IPS-NIHi11 (cell line): ENCODE results near the gene NARS2.
A peak's percentile ranks its signal among the peaks of the same experiment; 100 is the strongest.

Experiments
- DNase-seq: peaks from one replicate; pipeline ENCODE4 v3.0.0; 2012; ENCODE audit warnings: mixed read lengths, low spot score

NARS2 gene

DNA sequence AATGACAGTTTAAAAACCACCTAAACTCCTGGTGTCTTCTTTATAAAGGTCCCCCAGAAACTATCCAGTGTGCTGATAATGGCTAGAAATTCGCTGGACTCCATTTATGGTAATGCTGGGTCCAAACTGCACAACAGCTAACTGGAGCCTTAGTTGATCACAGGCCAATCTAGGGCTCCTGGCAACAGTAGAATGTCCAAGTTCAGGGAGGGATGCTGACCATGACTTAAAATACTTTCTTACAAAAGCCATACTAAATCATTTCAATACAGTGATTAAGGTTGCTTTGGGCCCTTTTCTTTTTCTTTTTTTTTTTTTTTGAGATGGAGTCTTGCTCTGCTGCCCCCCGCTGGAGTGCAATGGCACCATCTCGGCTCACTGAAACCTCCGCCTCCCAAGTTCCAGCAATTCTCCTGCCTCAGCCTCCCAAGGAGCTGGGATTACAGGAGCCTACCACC lies 142.6 kb downstream of the NARS2 start:
- DNase-seq, result no peak

DNA sequence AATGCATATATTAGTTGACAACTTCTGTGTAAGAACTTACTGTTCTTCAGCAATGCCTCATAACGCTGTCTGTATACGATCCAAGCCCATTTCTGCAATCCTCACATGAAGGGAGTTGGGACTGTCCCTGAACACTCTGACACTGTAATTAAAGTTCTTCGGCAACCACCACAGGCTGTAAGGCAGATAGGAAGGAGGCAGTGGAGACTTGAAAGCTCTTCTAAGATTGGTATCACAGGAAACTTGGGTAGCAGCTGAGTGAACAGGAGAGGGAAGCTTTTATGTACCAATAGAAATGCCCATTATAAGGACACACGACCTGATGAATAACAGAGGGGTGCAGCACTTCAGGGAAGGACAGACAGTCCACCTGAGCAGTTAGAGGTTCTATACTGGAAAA lies 145.0 kb downstream of the NARS2 start:
- DNase-seq, result no peak

DNA sequence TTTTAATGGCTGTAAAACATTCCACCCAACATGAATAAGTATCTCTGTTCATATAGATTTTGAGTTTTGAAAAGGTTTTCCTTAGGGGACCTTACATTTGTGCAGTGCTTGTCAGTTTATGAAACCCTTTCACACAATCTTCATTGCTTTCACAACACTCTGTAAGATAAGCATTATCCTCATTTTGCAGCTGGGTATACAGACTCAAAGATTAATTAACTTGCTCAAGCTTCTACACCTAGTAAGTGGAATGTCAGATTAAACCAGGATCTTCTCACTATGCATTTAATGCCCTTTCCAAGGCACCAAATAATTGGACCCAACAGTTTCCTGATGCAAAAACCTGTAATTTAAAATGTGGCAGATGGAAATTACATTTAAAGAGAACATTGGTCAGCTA lies 145.5 kb downstream of the NARS2 start:
- DNase-seq, result no peak

DNA sequence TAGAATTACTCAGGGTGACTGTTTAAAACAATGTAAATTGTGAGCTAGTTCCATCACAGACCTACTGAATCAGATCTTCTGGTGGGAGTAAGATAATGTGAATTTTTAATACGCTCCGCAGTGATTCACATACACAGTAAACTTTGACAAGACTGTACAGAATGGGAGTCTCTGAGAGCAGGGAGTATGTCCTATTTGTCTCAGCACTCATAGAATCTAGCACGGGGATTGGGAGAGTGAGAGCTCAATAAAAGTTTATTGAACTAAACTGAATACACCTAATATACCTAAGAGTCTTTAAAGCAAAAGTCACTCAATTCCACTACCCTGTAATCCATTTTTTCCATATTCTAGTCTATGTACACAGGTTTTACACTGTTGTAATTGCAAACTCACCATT lies 145.9 kb downstream of the NARS2 start:
- DNase-seq, result no peak

DNA sequence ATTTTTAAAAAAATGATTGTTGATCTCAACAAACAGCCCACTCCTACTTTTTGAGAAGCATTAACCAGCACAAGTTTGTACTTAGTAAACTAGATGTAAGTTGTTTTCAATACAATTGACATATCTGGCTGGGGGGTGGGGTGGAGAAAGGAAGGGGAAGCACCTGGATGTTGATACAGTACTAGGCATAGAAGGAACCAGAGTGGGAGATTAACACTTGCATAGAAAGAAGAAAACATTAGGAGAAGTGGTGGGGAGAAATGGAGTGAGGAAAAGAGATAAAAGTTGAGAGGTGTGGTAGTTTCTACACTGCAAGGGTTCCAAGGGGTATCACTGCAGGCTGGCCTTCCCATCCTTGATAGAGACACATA lies 146.4 kb downstream of the NARS2 start:
- DNase-seq, result no peak

DNA sequence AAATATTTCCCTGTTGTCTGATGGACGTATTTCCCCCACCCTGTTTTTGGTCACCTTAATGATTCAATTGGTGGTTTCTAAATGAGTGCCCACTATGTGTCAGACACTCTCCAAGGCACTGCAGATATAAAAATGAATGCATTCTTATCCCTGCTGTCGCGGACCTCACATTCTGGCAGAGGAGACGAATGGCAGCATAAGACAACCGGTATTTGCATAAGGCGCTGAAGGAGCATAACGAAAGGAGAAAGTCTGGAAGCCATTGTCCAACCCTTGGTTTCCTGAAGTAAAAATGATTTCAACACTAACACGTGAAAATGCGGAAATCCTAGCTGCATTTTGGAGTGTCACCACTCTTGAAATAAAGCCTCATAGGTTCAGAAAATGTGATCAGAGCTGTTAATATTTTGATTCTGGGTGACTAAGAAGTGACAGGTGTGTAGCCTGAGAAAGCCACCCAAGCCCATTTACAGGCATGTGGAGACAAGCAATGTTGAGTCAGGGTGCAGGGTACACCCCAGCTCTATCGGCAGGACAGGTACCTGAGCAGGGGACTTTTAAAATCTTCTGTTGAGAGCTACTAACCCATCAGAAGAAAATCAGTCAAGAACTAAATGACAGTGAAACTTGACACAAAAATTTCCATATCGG lies 146.9 kb downstream of the NARS2 start:
- no peak for DNase-seq

DNA sequence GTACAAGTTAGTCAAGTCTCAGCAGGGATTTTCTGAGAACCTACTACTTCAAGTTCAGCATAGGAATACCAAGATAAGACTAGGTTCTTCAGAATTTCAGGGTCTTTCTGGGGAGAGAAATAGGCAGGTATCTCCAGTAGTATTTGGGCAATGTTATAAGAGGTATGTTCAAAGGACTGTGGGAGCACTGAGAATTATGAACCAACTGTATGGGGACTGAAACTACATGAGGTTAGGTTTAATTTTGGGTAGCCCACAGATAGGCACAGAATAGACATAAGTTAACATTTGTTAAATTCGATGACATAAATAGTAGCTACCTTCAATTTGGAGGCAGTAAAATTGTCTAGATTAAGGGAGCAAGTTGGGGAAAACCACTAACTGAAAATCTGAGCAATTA lies 147.8 kb downstream of the NARS2 start:
- DNase-seq, result no peak

DNA sequence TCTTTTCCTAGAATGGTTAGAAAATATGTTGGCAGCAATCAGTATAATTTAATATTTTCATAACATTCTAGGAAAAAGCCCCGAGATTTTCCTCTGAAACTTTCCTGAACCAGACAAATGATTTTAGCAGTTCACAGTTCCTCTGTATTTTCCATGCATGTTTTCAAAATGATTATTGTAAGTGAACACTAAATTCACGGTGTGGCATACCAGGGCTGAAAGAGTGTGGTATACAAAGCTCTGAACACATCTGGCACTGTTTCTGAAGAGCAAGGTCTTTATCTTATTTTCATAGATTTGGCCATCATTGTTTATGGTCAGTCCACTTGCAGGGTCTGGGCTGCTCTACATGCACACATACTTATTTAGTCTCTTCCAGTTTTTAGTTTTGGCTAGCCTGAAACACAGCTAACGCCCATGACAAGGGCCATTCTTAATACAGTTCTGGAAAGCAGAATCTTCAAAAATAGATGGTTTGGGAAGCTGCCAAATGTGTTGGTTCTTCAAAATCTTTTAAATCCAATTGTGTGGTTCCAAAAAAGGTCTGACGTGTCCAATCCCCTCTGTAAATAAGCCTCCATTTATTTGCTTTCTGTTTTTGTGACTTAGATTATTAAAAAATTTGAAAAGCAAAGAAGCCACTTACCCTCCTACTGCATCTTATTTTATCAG lies 149.1 kb downstream of the NARS2 start:
- no peak for DNase-seq

DNA sequence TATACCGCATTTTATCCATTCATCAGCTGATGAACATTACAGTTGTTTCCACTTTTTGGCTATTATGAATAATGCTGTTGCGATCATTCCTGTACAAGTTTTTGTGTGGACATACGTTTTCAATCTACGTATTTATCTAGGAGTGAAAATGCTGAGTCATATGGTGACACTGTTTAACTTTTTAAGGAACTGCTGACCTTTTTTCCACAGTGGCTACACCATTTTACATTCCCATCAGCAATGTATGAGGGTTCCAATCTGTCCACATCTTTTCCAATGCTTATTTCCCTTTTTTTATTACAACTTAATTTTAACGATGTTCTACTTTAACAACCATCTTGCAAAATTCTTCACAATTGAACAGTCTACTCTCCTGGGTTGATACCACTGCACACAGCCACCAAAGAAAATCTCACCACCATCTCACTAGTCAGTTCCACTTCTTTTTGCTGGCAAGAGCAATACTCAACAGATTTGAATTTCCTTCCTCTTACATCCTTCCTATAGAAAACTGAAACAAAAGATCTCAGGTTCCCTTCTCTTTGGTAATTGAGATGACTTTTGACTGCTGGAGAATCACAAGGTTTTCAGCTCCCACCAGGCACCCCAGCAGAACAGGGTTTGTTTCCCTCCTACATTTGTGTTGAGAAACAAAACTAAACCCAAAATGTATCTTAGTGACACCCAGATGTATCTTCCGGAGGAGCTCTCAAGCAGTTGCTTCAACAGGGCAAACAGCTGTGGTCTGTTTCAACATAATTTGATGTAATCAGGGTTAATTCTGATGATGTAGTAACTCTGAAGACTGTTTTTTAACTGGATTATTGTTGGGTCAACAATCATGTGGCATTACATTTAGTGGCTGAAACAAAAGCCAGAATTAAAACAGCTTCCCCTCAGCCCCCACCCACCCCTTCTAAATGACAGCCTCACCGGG lies 150.1 kb downstream of the NARS2 start:
- DNase-seq, result no peak

DNA sequence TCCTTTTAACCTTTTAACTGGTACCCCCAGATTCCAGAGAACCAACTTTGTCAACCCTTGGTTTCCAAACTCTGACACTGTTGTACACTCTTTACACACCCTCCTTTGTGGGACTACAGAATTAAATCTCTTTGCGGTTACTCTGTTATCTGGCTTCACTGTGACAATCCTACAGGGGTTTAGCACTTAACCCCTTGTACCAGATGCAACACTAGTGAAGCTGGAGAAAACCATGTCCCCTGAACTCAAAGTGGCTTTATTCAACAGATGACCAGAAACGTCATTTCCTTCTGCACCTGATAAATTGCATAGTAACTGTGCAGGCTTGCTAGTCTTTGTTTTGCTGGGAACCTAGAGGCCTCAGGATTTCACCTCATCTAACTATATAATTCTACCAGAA lies 151.4 kb downstream of the NARS2 start:
- no peak for DNase-seq

DNA sequence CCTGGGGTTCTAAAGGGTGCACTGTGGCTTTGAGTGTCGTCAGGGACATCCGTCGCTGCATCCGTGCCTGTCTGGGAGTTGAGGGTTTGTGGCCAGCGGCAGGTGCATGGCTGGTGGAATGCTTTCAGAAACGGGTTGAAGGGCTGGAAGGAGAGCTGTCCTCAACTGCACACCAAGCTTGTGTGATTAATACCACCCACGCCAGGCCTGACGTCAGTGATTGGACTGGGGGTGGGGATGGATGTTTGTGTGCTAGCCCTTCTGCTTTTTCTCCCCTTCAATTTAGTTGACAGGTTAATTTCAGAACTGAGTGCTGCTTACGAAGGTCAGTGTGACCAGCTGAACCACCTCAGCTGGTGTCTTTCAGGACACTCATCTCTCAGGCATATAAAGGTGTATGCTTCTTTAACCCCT lies 153.9 kb downstream of the NARS2 start:
- no peak for DNase-seq

DNA sequence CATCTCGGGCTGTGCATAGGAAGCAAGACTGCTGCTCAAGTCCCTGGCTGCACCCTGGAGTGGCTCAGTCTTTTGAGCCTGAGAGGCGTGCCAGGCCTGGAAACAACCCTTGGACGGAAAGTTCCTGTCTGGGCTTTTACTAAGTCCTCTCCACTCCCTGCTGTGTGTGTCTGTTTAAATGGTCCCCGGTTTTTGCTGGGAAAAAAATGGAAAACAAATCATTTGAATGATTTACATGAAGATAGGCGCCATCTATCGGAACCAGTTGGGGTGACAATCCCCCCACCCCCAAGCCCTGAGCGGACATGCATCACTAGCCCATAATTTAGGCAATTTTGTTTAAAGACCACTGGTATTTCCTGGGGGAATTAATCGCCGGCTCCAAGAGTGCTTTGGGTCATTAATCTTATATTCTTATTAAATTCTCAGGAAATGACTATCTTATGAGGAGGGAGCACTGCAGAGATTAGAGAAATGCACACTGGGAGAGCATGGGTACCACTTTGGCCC lies 154.4 kb downstream of the NARS2 start:
- peak; percentile 40 for DNase-seq

DNA sequence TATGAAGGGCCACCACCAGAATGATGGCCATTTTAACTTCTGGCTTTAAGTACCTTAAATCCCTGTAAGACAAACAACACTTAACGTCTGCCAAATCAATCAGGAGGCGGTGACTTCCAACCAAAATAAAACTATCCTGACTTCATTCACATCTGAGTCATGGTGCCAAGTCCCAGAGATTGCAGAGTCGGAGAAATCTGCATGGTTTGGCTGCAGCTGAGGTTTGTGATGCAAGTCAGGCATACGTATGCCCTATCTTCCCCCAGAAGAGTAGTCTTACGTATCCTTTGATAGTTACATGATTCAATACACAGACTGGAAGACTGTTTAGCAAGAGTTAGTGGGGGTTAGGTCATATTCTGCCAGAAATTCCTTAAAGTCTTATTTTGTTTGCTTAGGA lies 155.3 kb downstream of the NARS2 start:
- no peak for DNase-seq

DNA sequence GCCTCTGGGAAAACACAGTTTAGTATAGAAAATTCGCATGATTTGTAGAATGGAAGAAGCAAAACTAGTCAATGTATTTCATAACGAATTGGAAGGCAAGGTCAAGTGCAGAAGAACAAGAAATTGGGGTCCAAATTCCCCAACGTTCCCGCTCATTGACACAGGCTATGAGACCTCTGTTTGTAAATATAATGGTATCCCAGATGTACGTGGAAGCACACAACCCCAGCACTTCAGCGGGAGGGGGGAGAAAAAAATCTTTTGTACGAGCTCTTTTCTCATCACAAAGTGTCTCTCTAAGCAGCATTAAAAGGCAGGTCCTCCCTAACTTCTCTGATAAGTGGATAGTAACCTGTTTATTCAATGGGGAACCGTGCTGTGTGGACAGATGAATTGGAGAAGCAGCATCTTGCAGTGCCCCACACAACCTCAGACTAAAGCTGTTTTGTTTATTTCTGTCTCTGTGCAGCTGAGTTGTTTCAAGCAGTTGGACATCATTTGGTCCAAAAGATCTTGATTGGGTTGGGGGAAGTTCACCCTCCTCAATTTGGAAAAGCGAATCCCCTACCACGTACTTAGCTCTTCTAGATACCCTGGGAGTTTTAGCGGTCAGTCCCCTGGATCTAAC lies 156.0 kb downstream of the NARS2 start:
- no peak for DNase-seq

DNA sequence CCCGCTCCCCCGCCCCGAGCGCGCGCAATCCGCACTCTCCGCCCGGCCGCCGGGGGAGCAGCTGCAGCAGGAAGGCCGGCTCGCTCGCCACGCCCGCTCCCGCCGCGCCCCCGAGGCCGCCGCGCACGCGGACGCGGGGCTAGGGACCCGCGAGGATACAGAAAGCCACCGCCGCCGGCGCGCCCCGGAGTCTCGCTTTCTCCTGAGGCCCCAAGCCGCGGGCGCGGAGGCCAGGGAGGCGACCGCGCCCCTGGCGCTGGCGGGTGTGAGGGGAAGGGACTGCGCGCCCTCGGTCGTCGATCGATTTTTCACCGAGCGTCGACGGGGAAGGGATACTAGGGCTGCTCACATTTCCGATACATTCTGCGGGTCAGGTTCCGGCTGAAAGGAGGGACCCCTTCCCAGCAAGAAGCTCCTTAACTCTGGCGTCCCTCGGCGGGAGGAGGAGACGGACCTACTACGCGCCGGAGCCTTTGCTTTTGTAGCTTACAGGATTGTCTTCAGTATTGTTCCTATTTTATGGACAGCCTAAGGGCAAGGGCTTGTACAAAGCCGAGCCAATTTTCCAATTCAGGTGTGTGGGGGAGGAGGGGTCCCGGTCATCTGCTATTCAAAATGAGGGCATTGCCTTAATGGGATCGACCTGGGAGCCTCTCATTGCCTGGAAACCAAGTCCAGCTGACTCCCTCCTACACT lies 156.6 kb downstream of the NARS2 start:
- DNase-seq, result peak; percentile 91

DNA sequence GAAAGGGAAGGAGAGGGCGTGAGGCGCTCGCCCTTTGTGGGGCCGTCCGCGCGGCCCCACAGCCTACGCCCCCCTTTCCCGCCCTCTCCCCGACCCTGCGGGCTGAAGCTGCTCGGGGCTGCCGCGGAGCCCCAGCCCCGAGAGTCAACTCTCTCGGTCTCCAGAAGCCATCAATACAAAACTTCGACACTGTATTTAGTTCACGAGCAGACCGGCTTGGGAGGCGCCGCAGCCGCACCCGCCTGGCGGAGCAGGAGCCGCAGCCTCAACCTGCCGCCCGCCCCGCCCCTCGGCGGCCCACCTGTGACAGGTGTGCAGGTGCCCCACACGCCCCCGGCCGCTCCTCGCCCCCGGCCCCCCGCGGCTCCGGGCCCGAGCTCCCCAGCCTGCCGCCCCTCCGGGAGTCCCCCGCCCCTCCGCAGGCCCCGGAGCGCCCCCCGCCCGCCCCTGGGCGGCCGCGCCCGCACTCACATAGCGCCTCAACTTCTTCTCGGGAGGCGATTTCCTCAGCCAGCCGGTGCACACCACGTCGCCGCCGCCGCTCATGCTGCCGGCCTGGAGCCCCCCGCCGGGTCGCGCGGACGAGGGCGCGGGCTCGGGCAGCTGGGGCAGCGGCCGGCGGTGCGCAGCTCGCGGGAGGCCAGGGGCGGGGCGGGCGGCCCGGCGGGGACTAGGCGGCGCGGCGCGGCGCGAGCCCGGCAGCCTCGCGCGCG lies 157.3 kb downstream of the NARS2 start, which contains the start of gene GAB2:
Gene GAB2, minus strand, starts transcription at position 646 of the 713 bp plus-strand sequence. Its CDS starts 100 bp downstream, at position 546.
- DNase-seq, result peak; percentile 35

DNA sequence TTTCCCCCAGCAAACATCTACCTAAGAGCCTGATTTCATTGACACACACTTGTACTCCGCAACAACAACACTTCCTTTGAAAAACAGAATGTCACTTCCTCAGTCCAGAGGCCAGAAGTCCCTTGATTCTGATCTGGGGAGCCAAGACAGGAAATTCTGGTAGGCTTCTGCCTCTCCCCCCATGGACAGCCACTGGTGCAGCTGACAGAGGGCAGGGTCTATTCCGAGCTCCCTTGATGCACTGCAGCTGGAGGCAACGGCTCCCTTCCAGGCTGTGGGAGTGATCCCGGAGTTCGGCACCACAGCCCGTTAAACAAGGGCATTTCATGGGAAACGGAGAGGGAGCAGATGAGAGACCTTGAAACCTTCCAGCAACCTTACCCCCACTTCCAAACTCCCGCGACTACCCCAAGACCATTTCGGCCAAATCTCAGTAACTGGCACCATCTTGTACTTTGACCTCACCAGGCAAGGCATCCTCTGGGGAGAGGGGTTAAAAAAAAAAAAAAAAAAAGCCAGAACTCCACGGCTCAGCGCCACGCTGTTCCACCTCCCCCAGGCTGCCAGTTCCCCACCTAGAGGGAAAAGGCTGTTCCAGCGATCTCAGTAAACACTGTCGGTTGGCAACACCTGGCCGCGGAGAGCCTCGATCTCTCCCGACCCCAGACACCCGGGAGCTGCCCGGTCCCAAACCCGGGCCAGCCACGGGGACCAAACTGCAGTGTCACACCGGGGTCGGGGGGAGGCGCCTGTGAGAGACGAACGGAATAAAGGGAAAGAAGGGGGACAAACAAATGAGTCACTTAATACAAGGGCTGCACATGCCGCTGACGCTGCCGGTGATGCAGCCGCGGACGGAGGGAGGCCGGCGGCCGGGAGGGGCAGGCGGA lies 158.1 kb downstream of the NARS2 start:
- DNase-seq, result peak; percentile 72

DNA sequence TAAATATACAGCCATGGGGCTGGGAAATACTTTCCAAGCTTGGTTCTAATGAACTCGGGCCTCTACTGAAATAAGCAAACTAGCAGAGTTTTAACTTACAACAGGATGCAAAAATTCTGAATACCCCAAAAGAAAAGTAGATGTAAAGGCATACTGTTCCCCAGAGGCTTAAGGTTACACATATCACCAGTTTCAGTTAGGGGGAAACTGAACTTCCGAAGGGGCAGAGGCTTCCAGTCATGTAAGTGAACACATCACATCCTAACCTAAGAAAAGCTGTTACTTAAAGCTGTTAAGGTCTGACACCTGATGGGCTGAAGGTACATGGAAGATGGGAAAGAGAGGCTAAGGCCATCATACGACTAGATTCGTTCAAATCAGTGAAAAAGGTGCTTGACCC lies 159.3 kb downstream of the NARS2 start:
- DNase-seq, result no peak

DNA sequence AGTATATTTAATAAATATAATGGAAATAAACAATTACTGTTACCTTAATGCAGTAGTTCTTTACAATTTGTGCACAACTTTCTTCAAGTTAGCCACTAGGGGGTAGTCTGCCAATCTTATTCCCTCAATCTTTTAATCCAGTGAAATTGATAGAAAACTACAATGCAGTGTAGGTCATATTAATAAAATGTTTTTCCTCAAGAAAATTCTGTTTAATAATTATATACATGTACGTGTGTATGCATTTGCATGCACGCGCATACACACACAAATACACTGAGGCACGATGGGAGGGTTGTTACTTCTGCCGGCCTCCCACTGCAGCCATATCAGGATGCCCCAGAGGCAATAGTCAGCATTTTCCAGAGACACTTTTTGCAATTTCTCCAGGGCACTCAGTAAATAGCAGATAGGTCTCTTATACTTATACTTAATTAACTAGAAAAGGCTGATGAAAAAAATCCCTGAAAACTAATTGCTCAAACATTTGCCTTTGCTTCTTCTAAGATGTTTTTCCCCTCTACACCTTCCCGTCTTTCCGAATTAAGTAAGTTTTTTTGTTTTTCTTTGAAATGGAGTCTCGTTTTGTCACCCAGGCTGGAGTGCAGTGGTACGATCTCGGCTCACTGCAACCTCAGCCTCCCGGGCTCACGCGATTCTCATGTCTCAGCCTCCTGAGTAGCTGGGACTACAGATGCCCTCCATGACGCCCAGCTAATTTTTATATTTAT lies 160.2 kb downstream of the NARS2 start:
- no peak for DNase-seq
